NCI-H1694 treated with DMSO at 0.1 percent for 48 hours (cell line): ENCODE results near the gene THRB.

Experiments used
- DNase-seq: peaks from one replicate; lab custom pipeline; 2025; lab: John Stamatoyannopoulos, UW

The THRB gene

DNA sequence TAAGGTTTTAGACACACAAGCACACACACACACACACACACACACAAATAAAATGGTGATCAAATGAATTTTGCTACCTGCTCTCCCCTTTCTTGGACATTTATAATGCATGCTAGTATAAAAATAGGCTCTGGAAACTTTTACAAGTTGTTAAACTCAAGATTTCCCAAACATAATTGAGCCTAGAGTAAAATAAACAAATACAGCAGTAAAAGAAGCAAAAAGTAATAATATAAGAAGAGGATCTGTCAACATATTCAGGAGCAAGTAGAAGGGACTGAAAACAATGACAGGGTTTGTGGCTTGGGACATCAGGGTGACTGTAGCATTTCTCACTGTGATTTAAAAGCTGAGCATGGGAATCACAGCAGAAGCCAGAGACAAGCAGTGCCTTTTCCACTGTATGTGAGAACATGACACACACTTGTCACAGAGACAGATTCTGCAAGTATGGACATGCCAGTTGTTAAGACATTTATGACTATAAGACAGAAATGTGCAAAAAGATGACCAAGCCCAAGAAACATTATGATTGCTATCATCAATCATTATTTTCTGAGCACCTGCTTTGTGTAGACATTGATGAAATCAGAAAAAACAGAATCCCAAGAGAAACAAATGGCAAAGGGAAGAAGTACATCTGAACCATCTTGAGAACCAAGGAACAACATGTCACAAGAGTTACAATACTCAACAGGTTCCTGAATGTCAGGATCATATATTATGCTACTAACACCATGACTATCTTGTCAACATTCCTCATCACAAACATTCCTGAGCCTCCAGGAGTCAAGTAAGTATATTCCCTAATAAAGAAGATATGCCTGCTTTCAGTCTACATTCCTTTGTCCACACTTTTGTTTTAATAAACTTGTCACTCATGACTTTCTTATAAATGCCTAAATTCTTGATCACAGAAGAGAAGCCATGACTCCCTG lies 7.1 kb downstream of the THRB start:
- no peak for DNase-seq

DNA sequence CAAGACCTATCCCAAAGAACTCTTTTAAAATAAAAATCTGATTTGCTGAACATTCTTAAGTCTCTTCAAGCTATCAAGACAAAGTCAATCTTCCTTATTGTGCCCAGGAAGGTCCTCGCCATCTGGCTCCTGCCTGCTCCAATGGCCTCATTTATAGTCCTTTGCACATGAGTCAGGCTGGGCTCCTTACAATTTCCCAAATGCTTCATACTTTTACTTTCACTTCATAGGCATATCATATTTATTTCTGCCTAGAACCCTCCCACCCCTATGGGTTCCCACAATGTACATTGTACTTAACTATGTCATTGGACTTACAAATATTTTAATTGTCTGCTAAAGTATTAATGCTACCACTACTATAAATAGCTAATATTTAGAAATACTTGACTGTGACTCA lies 9.1 kb downstream of the THRB start:
- no peak for DNase-seq

DNA sequence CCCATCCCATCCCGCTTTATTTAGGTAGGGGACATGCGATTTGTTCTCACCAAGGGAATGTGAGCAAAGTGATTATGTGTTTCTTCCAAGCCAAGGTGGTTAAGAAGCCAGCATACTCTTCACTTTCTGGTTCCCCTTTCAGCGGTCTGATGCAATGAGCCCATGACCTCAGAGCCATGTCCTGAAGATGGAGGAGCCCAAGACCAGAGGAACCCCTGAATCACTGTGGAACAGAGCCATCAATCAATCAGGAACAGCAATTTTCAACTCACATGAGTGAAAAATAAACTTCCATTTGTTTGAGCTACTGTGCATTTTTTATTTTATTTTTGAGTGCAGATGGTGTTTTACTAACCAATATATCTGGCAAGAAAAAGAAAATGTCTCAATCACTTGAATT lies 10.8 kb downstream of the THRB start:
- DNase-seq, result no peak

DNA sequence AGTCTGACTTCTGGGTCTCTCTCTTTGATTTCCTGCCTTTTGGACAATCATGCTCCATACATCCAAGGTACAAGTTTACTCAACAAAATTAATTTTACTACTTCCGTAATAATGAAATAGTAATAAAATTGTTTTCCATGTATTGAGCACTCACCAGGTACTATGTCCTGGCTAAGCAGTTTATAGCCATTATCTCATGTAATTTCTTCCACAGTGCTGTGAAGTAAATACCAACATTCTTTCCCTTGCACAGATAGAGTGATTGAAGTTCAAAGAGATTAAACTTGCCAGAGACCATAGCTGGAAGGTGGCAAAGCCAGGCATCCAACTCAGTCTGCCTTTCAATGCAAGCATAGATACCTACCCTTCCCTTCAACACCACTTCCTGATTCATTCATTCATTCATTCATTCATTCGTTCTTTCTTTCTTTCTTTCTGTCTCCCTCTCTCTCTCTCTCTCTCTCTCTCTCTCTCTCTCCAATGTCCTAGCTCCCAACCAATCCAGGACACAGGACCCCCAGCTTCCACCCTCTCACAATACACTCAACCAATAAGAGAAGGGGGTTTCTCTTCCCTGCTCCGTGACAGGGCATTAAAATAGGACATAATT lies 12.4 kb downstream of the THRB start:
- no peak for DNase-seq

DNA sequence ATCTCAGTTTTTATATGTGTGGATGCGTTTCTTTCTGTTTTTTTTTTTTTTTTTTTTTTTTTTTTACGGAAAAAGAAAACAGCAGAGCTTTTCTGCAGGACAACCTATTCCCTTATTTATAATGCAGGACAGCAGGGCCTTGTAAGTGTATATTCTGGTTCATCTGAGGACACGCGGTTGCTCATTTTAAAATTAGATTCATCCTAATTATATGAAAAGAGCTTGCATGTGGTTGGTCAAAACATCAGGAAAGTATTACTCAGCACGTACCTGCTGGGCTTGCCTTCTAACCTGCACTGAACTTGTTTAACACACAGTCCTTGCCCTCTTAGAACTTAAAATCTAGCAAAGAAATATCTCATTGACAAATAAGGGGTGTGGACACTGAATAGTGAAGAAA lies 13.5 kb downstream of the THRB start:
- no peak for DNase-seq

DNA sequence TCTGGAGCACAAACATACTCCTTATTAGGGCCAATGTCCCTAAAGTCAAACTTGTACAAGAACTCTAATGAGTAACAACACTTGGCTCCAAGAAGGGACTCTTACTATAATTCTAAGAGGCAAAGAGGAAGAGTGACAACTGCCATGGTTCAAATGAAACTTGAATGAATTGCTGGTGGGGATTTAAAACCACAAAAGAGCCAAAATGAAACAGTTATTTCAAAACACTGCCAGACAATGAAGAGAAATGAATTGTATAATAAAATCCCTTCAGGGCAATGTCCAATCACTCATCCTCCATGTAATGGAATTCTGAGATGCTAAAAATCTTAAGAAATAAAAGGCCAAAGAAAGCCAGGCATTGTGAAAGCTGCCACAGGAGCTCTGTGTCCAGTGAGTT lies 14.2 kb downstream of the THRB start:
- no peak for DNase-seq

DNA sequence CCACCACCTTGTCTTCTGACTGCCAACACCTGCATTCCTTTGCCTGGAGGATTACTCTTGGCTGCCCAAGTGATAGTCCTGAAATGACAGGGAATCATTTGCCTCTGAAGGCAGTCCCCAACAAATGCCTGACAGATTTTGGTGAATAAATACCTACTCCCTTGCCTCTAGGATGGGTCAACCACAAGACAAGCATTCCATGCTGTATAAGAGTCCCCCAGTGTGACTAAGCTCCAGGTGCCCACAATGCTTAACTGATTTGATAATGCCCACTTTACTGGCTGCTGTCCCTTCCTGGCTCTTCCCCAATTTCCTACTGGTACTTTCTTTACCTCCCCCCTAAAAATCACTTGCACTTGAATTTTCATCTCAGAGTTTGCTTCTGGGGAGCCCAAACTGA lies 14.8 kb downstream of the THRB start:
- DNase-seq, result no peak

DNA sequence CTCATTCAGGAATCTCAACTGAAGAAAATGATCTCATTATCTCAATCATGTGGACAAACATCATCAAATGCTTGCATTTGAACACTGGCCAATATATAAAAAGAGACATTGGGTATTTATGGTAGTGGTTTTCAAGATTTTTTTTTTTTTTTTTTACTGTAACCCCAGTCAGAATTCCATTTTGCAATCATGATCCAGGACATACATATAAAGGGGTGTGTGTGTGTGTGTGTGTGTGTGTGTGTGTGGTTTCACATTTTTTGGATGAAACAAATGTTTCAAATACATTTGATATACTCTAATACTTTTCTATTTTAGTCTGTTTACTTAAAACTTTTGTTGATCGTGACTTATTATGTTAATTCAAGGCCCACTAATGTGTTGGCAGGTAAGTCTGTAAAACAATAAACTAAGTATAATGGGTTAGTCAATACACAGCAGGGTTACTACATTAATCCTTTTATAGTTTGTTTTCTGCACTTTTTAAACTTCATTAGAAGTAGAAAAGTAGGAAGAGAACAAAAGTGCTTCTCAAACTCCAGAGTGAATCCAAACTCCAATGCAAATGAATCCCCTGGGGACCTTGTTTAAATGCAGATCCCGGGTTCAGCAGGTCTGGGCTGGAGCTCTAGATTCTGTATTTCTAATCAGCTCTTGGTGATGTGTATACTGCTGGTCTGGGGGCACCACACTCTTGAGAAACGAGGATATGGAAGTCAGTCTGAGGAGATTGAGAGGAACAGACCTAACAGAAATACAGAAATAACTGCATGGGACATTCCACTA lies 17.6 kb downstream of the THRB start:
- no peak for DNase-seq

DNA sequence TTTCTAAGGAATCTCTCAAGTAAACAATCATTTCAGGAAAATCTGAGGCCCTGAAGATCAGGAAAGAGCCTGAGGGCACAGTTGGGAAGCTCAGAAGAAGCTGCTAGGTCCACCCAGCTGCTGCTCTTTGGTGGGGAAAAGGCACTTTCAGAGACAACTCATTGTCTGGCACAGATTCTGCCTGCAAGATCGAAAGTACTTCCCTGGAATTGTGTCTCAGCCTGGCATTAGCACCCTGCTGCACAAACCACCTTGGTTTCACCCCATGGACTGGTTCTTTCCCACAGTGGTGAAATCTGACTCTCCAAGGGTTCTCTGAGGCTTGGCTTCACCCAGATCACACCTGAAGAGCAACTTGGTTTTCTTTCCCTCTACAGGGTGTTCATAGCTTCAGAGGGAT lies 18.7 kb downstream of the THRB start:
- DNase-seq, result no peak

DNA sequence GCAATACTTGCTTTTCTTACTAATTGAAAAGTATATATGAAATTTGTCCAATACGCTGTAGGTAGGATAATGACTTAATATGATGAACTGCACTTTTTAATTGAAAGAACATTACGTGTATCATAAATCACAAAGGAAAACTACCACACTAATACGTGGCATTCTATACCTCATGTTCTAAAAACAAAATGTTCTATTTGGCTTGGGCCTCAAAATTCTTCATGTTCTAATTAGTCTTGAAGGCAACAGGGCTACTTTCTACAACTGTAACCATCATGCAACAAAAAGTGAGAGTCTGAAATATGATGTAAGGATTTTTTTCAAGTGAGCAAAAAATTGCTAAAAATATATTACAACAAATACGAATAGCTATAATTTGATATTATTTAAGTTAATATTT lies 19.8 kb downstream of the THRB start:
- DNase-seq, result no peak

DNA sequence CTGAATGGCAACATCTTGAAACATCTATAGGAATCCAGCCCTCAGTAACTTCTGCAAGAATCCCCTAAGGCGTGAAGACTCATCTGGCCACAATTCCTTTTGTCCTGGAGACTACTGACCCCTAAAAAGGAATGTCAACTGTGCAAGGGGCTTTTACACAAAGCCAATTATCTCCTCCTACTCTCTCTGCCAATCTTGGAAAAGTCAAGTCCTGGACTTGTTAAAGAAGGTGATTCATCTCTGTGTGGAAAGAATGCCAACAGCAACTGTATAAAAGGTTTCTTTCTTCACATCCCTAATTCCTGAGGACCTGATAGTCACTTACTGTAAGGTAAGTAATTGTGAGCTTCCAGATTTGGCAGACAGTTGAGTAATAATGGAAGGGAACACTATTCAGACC lies 22.3 kb downstream of the THRB start:
- DNase-seq, result no peak

DNA sequence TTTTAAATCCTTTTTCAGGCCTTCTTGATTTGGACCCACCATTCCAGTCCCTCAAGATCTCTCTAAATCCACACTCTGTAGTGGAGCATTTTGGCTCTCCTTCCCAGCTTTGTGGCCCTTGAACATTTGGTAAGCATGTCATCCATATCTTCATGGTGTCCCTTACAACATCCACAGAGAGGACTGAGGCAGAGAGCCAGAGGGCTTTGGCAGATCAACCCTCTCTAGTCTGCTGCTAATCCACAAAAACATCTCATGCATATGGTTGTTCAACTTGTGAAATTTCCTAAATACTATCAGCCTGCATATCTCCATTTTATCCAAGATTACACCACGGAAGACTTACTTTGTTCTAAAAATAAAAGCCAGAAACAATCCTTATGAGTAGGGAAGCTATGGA lies 23.2 kb downstream of the THRB start:
- DNase-seq, result no peak

DNA sequence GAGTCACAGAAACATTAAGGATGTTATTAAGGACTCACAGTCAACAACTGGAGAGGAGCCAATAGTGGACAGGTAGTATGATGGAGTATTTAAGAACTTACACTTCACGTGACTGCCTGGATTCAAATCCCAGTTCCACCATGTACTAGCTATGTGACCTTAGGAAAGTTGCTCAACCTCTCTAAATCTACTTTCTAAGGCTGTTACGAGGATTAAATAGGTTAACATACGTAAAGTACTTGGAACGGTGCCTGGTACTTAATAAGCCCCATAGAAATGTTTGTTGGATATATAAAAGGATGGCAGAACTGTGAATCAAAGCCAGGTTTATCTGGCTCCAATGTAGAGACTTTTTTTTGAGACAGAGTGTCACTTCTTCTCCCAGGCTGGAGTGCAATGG lies 24.4 kb downstream of the THRB start:
- no peak for DNase-seq

DNA sequence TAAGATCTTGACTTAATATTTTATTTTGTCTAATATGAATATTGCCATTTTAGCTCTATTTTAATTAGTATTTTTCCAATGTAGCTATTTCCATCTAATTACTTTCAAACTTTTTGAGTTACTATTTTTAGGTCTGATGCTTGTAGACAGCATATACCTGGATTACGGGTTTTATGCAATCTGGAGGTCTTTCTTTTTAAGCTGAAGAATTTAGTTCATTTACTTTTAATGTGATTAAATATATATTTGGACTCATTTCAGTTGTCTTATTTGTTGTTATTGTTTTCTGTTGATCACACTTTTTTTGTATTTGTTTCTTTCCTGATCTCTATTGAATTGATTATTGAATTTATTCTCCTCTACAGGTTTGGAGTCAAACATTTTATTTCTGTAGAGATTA lies 30.3 kb downstream of the THRB start:
- DNase-seq, result no peak

DNA sequence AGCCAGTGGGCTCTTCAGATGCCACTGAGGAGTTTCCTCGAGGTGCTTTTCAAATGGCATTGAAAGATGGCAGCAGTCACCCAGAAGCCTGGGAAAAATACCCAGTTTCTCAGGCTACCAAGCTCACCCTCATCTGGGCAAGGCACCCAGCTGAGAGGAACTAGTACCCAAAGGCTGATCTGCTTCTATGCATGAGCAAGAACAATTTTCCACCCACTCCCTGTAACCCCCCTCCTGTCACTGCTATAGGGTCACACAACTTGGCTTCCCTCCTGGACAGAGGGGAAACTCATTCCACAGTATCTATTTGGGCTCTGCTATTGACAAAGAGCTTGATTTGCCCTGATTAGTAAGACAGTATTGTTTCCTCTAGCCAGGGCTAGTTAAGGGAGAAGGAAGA lies 31.9 kb downstream of the THRB start:
- no peak for DNase-seq

DNA sequence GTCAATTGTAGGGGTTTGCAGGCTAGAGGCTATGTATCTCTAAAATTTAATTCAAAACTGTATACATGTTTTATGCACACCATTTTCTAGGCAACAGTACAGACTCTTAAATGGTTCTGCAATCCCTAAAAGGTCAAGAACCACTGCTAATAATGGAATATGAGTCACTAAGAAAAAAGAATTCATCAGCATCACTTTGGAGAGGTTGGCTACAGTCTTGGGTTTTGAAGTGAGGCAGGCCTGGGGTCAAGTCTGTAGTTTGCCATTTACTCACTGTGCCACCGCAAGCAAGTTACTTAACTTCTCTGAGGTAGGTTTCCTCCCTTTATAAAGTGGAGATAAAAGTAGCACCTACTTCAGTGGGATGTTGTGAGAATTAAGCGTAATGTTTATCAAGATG lies 33.7 kb downstream of the THRB start:
- DNase-seq, result no peak

DNA sequence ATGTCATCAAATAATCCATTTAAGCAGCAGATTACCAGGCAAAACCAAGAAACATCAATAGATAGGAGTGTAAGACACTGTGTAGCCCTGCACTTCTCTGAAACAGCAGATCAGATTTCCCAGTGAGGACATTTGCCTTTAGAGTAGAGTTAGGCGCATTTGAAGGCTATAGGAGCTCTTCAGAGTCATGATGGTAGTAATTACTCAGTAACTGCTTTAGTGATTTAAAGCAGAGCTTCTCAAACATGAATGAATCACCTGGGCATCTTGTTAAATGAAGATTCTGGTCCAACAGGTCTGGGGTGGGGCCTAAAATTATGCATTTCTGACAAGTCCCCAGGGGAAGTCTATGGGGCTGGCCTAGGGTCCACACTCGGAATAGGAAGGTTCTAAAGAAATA lies 36.9 kb downstream of the THRB start:
- DNase-seq, result no peak

DNA sequence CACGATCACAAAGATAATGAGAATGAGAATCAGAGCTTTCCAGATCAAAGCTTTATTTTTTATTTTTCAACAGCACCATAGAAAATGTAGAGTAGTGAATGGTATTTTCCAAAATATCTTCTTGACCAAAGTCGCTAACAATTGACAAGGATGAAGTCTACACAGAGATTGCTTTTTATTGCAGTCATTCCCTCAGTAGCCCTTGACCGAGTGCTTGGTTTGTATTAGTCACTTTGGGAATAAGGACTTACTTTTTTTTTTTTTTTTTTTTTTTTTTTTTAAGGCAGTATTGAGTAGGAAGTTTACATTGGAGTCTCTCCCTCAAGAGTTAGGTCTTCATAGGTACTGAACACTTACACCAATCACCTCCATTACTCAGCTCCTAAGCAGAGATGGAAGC lies 39.8 kb downstream of the THRB start:
- DNase-seq, result no peak

DNA sequence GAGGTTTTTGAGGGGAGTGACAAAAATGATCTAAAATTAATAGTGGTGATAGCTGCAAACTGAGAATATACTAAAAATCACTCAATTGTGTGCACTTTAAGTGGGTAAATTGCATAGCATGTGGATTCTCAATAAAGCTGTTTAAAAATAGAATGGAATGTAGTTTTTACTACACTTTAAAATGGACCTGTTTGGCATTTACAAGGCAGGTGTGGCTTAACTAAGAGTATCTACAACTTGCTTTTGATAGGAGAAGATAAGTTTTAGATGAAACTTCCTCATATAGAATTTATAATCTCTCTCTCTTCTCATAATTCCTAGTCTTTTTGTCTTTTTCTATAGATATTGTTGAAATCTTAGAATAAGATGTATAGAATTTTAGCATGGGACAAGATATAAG lies 40.3 kb downstream of the THRB start:
- no peak for DNase-seq

DNA sequence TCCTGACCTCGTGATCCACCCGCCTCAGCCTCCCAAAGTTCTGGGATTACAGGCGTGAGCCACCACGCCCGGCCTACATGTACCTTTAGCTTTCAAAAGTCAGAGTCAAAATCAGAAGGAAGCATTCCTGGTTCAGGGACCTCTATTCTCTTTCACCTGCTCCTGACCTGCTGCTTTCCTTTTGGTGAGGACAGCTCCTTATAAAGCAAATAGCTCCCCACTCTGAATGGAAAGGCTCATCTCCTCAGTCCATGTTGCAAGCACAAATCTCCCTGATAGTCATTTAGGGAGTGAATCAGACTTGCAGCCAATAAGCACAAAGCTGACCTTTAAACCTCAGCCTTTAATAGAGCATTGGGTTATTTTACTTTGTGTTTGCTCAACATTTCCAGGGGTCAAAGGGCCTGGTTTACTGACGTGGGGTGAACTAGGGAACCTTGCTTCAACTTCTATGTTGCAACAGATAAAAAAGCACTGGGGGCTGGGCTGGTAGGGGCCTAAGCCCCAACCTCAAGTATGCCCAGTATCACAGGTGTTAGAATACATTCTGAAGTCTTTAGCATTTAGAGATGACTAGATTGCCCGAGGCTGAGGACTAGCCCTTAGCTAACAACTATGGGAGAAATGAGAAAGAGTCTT lies 43.1 kb downstream of the THRB start:
- DNase-seq, result no peak

DNA sequence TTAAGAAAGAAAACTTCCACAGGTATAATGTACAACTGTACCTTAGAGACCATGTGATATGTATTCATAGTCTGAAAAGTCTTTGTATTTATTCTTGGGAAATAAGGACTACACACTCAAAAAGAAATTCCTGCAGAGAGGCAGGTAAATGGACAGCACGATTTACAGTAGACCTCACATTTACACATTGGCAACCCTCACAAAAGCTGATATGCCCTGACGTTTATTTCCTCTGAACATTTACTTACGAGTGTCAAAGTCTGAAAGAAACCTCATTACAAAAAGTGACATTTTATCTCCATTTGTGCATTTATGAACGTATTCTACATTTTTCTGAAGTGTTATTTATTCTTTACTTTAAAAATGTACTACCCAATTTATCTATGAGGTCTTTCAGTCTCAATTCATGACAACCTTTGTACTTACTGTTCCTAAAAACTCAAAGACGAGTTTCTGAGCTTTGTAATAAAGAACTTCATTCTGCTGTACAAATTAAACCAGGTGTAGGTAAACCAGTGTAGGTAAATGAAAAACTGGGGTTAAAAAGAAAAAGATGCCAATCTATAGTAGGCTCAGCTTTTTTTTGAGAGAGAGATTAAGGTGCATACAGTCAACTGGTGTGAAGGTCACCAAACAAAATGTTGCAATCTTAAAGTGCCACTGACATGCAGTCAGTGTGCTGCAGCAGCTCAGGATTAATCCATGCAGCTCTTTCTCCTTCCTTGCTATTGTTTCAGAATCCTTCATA lies 44.3 kb downstream of the THRB start:
- no peak for DNase-seq

DNA sequence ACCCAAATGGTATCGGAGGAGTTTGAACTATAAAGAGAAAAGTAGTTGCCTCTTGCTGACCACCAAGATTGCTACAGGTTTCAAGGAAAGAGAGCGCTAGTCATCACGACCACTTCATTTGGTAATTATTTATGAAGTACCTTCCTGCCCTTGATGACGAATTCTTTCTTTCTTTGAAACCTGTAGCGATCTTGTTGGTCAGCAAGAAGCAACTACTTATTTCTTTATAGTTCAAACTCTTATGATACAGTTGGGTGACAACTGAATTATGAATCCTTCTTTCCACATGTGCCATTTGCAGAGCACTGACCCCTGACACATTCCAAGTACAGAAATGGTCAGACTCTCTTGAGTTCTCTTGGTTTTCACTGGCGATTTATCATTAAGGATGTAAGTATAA lies 46.8 kb downstream of the THRB start:
- DNase-seq, result no peak
